Stimulated activated naive CD4-positive, alpha-beta T cell treated with Interleukin-2 at 50 U/mL for 16 hours (primary cell): Measurements from ENCODE around the gene RNF26.
A peak's percentile ranks its signal among the peaks of the same experiment; 100 is the strongest.

Experiments used
- DNase-seq: peaks from one replicate; lab custom pipeline; 2025; lab: John Stamatoyannopoulos, UW

Gene RNF26

GRCh38 chr11:119334174-119334930, at the start of gene RNF26:
TSS of gene RNF26 (plus strand) at chr11:119334527. CDS start at chr11:119335123, 596 bp downstream.
- DNase-seq: peak; percentile 93

- DNase-seq: no peak
These were observed 48.9 kb upstream of the RNF26 start for GRCh38 chr11:119285431-119285830.

- DNase-seq: no peak
These were observed 46.1 kb upstream of the RNF26 start for GRCh38 chr11:119288219-119288618.

- no peak for DNase-seq
These were observed 43.3 kb upstream of the RNF26 start for GRCh38 chr11:119290894-119291497.

GRCh38 chr11:119293461-119293860, 40.9 kb upstream of the RNF26 start:
- DNase-seq: no peak

GRCh38 chr11:119295178-119295577, 39.1 kb upstream of the RNF26 start:
- no peak for DNase-seq

- no peak for DNase-seq
These were observed 36.4 kb upstream of the RNF26 start for GRCh38 chr11:119297938-119298337.

GRCh38 chr11:119298726-119299125, 35.6 kb upstream of the RNF26 start:
- DNase-seq: no peak

GRCh38 chr11:119299416-119299815, 34.9 kb upstream of the RNF26 start:
- DNase-seq: no peak

- no peak for DNase-seq
These were observed 33.9 kb upstream of the RNF26 start for GRCh38 chr11:119300198-119300964.

GRCh38 chr11:119303227-119303718, 31.1 kb upstream of the RNF26 start:
- DNase-seq: no peak

- DNase-seq: no peak
These were observed 28.6 kb upstream of the RNF26 start for GRCh38 chr11:119305556-119306372.

GRCh38 chr11:119306373-119306890, 27.9 kb upstream of the RNF26 start:
- peak; percentile 6 for DNase-seq

- no peak for DNase-seq
These were observed 27.1 kb upstream of the RNF26 start for GRCh38 chr11:119307219-119307618.

- DNase-seq: no peak
These were observed 26.4 kb upstream of the RNF26 start for GRCh38 chr11:119307974-119308373.

GRCh38 chr11:119309411-119309810, 24.9 kb upstream of the RNF26 start:
- no peak for DNase-seq

- no peak for DNase-seq
These were observed 24.2 kb upstream of the RNF26 start for GRCh38 chr11:119309953-119310681.

- DNase-seq: no peak
These were observed 23.7 kb upstream of the RNF26 start for GRCh38 chr11:119310682-119311052.

- no peak for DNase-seq
These were observed 19.6 kb upstream of the RNF26 start for GRCh38 chr11:119314726-119315125.

- peak; percentile 39 for DNase-seq
These were observed 19.0 kb upstream of the RNF26 start for GRCh38 chr11:119315131-119316015.
